ENCODE results near the gene PLPP4. TPM values are rescaled to one million over a fixed set of nuclear protein-coding genes. Genes with fewer than 3 reads are reported as not detected.

Gene PLPP4
- polyA plus RNA-seq, 1 of the 3 experiments (the other 2 are of a cell fraction): 27.9 TPM

DNA sequence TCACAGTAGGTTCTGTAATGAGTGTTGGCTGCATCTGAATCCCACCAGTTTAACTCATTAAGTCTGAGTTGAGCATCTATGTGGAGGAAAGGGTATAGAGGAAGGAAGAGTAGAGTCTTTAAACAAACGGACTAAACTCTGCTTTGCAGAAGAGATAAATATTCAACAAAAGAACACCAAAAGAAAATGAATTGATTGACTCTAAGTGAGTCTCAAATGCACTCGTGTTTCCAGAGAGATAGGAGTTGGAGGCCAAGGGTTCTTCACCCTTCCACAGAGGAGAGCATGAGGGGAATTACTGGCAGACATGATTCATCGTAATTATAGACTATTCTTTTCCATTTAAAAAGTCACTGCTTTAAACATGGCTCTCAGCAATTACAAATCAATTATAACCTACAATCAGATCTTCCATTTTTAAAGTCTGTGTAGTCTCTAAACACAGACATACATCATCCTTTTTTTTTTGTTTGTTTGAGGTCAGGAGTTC lies 56.3 kb downstream of the PLPP4 start (continued):
- TF ChIP-seq, protein P1, sequence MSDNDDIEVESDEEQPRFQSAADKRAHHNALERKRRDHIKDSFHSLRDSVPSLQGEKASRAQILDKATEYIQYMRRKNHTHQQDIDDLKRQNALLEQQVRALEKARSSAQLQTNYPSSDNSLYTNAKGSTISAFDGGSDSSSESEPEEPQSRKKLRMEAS (IDR thresholded peaks at IDR 0.05; ENCODE audit: low read depth): no peak
- TF ChIP-seq, protein P2, sequence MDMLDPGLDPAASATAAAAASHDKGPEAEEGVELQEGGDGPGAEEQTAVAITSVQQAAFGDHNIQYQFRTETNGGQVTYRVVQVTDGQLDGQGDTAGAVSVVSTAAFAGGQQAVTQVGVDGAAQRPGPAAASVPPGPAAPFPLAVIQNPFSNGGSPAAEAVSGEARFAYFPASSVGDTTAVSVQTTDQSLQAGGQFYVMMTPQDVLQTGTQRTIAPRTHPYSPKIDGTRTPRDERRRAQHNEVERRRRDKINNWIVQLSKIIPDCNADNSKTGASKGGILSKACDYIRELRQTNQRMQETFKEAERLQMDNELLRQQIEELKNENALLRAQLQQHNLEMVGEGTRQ (IDR thresholded peaks at IDR 0.05; ENCODE audit: borderline replicate concordance, low read depth, low read length): no peak
- no peak for TF ChIP-seq TAF1 (IDR thresholded peaks at IDR 0.05; ENCODE audit: borderline replicate concordance, low read depth, low read length)
- TF ChIP-seq, protein P3, sequence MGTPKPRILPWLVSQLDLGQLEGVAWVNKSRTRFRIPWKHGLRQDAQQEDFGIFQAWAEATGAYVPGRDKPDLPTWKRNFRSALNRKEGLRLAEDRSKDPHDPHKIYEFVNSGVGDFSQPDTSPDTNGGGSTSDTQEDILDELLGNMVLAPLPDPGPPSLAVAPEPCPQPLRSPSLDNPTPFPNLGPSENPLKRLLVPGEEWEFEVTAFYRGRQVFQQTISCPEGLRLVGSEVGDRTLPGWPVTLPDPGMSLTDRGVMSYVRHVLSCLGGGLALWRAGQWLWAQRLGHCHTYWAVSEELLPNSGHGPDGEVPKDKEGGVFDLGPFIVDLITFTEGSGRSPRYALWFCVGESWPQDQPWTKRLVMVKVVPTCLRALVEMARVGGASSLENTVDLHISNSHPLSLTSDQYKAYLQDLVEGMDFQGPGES (IDR thresholded peaks at IDR 0.05; ENCODE audit: low read depth, low read length): no peak
- no peak for TF ChIP-seq TEAD4 (IDR thresholded peaks at IDR 0.05; ENCODE audit: borderline replicate concordance, insufficient read depth)
- TF ChIP-seq SMC3 (IDR thresholded peaks at IDR 0.05; ENCODE audit: low read depth, low read length): no peak
- TF ChIP-seq, protein P4, sequence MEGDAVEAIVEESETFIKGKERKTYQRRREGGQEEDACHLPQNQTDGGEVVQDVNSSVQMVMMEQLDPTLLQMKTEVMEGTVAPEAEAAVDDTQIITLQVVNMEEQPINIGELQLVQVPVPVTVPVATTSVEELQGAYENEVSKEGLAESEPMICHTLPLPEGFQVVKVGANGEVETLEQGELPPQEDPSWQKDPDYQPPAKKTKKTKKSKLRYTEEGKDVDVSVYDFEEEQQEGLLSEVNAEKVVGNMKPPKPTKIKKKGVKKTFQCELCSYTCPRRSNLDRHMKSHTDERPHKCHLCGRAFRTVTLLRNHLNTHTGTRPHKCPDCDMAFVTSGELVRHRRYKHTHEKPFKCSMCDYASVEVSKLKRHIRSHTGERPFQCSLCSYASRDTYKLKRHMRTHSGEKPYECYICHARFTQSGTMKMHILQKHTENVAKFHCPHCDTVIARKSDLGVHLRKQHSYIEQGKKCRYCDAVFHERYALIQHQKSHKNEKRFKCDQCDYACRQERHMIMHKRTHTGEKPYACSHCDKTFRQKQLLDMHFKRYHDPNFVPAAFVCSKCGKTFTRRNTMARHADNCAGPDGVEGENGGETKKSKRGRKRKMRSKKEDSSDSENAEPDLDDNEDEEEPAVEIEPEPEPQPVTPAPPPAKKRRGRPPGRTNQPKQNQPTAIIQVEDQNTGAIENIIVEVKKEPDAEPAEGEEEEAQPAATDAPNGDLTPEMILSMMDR (IDR thresholded peaks at IDR 0.05): no peak
- TF ChIP-seq EZH2phosphoT487 (IDR thresholded peaks at IDR 0.05; ENCODE audit: borderline replicate concordance, low read depth): no peak

DNA sequence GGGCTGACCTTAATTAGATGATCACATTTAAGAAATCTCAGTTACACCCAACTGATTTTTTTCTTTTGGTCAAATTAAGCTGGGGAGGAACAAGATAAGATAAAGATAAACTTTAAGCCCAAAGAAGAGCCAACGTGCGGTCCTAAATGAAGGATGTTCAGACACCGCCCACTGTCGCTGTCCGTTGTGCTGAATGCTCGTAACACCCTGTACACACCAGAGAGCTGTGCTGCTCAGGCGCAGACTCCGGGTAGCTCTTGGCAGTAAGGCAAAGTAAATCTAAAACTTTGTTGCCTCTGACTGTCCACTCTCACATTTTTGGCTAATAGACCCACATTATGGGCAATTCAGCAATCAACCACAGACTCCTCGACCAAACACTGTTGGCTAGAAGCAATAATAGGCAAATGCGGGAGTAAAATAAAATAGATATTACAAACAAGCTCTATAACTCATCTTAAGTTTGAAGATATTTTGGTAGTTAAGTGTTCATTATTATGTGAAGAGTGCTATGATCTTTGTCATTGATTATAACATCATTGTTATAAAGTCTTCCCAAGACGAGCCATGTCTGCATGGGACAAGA lies 57.1 kb downstream of the PLPP4 start:
- no peak for DNase-seq
- CTCF ChIA-PET: interaction anchor here (1.1 to 1.2 kb wide), 2 partner anchors 90 to 222 kb away, joined by 3 read pairs; no protein-coding TSS in a partner anchor
- H3K9ac ChIP-seq: no peak overlapping the region
- no peak overlapping the region for H3K4me2 ChIP-seq
- 89% methylated on average over 11 of the region's 11 CpGs for WGBS (ENCODE audit: low lambda C conversion rate)
- TF ChIP-seq RFX5 (IDR thresholded peaks at IDR 0.05; ENCODE audit: low read length) (no peak), MEF2A (IDR thresholded peaks at IDR 0.05; ENCODE audit: borderline replicate concordance, low read depth) (no peak)
- TF ChIP-seq, protein P5, sequence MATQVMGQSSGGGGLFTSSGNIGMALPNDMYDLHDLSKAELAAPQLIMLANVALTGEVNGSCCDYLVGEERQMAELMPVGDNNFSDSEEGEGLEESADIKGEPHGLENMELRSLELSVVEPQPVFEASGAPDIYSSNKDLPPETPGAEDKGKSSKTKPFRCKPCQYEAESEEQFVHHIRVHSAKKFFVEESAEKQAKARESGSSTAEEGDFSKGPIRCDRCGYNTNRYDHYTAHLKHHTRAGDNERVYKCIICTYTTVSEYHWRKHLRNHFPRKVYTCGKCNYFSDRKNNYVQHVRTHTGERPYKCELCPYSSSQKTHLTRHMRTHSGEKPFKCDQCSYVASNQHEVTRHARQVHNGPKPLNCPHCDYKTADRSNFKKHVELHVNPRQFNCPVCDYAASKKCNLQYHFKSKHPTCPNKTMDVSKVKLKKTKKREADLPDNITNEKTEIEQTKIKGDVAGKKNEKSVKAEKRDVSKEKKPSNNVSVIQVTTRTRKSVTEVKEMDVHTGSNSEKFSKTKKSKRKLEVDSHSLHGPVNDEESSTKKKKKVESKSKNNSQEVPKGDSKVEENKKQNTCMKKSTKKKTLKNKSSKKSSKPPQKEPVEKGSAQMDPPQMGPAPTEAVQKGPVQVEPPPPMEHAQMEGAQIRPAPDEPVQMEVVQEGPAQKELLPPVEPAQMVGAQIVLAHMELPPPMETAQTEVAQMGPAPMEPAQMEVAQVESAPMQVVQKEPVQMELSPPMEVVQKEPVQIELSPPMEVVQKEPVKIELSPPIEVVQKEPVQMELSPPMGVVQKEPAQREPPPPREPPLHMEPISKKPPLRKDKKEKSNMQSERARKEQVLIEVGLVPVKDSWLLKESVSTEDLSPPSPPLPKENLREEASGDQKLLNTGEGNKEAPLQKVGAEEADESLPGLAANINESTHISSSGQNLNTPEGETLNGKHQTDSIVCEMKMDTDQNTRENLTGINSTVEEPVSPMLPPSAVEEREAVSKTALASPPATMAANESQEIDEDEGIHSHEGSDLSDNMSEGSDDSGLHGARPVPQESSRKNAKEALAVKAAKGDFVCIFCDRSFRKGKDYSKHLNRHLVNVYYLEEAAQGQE (IDR thresholded peaks at IDR 0.05; ENCODE audit: low read depth, low read length): peak; percentile 99
- peaks cover 96% of the 10 kb centered on the region for H3K79me2 ChIP-seq (ENCODE audit: insufficient read depth)
- no peak overlapping the region for H3K4me3 ChIP-seq (ENCODE audit: low read depth in 2 of 2, low read length in 1 of 2)
- peaks cover 2 to 14% of the 10 kb centered on the region in 2 experiments for H3K36me3 ChIP-seq (replicated peaks in 1 of 2; ENCODE audit: control insufficient read depth in 1 of 2, insufficient read depth in 2 of 2, low read length in 1 of 2)
- no peaks in the 10 kb centered on the region for H3K27me3 ChIP-seq (ENCODE audit: insufficient read depth)
- POLR2A ChIA-PET: no interaction called here
- no peak overlapping the region for H3K27ac ChIP-seq (ENCODE audit: low read depth in 2 of 2, low read length in 1 of 2)
- H3K4me1 ChIP-seq (ENCODE audit: control insufficient read depth in 1 of 2, insufficient read depth in 2 of 2, low read depth in 1 of 2, low read length in 1 of 2): peaks cover 5 to 23% of the 10 kb centered on the region in 2 experiments; a peak in 3 of 4 replicates
- H4K20me1 ChIP-seq (ENCODE audit: insufficient read depth): peaks cover 51% of the 10 kb centered on the region; the same call in 1 of the 2 replicates
- H3F3A ChIP-seq (replicated peaks; ENCODE audit: insufficient read depth): peaks cover 4% of the 10 kb centered on the region
- no peaks in the 10 kb centered on the region for H3K9me2 ChIP-seq
- no peak overlapping the region for H2AFZ ChIP-seq (ENCODE audit: low read depth)
- no peaks in the 10 kb centered on the region for H3K9me3 ChIP-seq

Measured in SK-N-SH (cell line).